Measurements from ENCODE around the gene MBTPS1. TPM values are rescaled to one million over a fixed set of nuclear protein-coding genes. Genes with fewer than 3 reads are reported as not detected.

MBTPS1 gene
- total RNA-seq, 3 donors from 2014 or later (not counting 1 experiment from before 2014, with no cell fraction given) = 85.2 to 124 (median 113) TPM

DNA sequence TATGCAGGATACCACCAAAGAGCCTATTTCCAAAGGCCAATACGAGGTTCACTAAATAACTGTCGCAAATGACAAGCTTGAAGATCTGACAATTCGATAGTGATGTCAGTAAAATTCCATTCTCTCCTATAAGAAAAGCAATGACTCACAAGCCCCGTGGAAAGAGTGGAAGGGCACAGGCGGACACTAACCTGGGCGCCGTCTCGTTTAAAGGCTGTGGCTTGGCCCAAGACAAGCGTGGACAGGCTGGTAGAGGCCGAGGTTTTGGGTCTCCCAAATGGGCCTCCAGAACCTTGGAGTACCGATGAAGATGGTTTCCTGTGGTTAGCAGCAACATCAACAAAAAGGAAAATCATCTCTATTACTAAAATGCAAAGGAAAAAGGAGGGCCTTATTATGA is 57.6 kb downstream of the MBTPS1 start:
- no peaks in the 10 kb centered on the region for H3K27me3 ChIP-seq (ENCODE audit: control insufficient read depth, insufficient read depth, low read length)
- H3K4me1 Mint-ChIP-seq = no peaks in the 10 kb centered on the region
- H3K36me3 Mint-ChIP-seq = peaks cover 24% of the 10 kb centered on the region

GRCh38 chr16:84058664-84059063 is 58.1 kb downstream of the MBTPS1 start:
- Mint-ChIP-seq H3K4me3 (no peak overlapping the region), H3K9me3 (no peaks in the 10 kb centered on the region), H3K27ac (no peak overlapping the region), H3K27me3 (ENCODE audit: low read depth in 2 of 2) (no peaks in the 10 kb centered on the region), H3K4me1 (no peaks in the 10 kb centered on the region), H3K36me3 (peaks cover 29% of the 10 kb centered on the region)
- peaks cover 90% of the 10 kb centered on the region for H3K36me3 ChIP-seq (ENCODE audit: control insufficient read depth, insufficient read depth, low read length)
- DNase-seq (no peak), ATAC-seq (no peak)
- 91% methylated on average over 11 of the region's 11 CpGs for WGBS (ENCODE audit: insufficient coverage)
- H3K4me1 ChIP-seq (ENCODE audit: control insufficient read depth, insufficient read depth, low read length) = no peaks in the 10 kb centered on the region
- H3K27me3 ChIP-seq (ENCODE audit: control insufficient read depth, insufficient read depth, low read length) = no peaks in the 10 kb centered on the region
- no peak overlapping the region for H3K4me3 ChIP-seq (ENCODE audit: low read length)
- no peak overlapping the region for H3K27ac ChIP-seq (ENCODE audit: low read length)
- TF ChIP-seq CTCF (IDR thresholded peaks at IDR 0.05) = no peak
- intact Hi-C loops (cut with micrococcal nuclease) = no loop called here
- no peaks in the 10 kb centered on the region for H3K9me3 ChIP-seq (ENCODE audit: control insufficient read depth, insufficient read depth, low read length)

More for the DNA sequence above, 57.6 kb downstream of the MBTPS1 start:
- TF ChIP-seq CTCF (IDR thresholded peaks at IDR 0.05) = no peak
- WGBS (ENCODE audit: insufficient coverage) = 94% methylated on average over 11 of the region's 11 CpGs
- Histone ChIP-seq H3K9me3 (ENCODE audit: control insufficient read depth, insufficient read depth, low read length) (no peaks in the 10 kb centered on the region), H3K27ac (ENCODE audit: low read length) (no peak overlapping the region), H3K36me3 (ENCODE audit: control insufficient read depth, insufficient read depth, low read length) (peaks cover 89% of the 10 kb centered on the region), H3K4me3 (ENCODE audit: low read length) (no peak overlapping the region), H3K4me1 (ENCODE audit: control insufficient read depth, insufficient read depth, low read length) (no peaks in the 10 kb centered on the region)
- Mint-ChIP-seq H3K27ac (no peak overlapping the region), H3K27me3 (ENCODE audit: low read depth in 2 of 2) (no peaks in the 10 kb centered on the region), H3K4me3 (no peak overlapping the region), H3K9me3 (no peaks in the 10 kb centered on the region)
- DNase-seq (no peak), ATAC-seq (no peak)
- intact Hi-C loops (cut with micrococcal nuclease) = no loop called here

DNA sequence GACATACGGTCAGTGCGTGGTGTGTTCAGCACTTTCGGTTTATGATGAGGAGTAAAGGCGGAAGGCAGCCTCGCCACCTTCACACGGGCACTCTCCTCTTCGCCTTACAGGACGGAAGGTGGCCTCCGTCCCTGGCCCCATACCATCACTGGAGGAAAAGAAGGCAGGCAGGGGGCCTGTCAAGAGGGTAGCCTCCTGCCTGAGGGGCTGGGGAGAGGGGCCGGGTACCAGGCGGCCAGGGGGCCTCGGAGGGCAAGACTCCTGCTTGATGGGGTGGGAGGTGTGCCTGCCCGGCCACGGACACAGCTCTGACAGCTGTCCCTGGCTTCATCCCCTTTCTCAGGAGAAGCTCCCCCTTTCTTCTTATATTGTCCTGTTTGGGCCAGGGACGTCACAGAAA is 58.5 kb downstream of the MBTPS1 start:
- ATAC-seq = no peak
- H3K4me3 ChIP-seq (ENCODE audit: low read length) = no peak overlapping the region
- H3K27ac Mint-ChIP-seq = no peak overlapping the region
- no peaks in the 10 kb centered on the region for H3K9me3 ChIP-seq (ENCODE audit: control insufficient read depth, insufficient read depth, low read length)
- no peak for TF ChIP-seq CTCF (IDR thresholded peaks at IDR 0.05)
- H3K4me3 Mint-ChIP-seq = no peak overlapping the region
- no peaks in the 10 kb centered on the region for H3K9me3 Mint-ChIP-seq
- H3K4me1 ChIP-seq (ENCODE audit: control insufficient read depth, insufficient read depth, low read length) = no peaks in the 10 kb centered on the region
- H3K36me3 ChIP-seq (ENCODE audit: control insufficient read depth, insufficient read depth, low read length) = peaks cover 90% of the 10 kb centered on the region
- no peak for DNase-seq
- H3K27me3 Mint-ChIP-seq (ENCODE audit: low read depth in 2 of 2) = no peaks in the 10 kb centered on the region
- no peaks in the 10 kb centered on the region for H3K27me3 ChIP-seq (ENCODE audit: control insufficient read depth, insufficient read depth, low read length)
- no peaks in the 10 kb centered on the region for H3K4me1 Mint-ChIP-seq
- WGBS (ENCODE audit: insufficient coverage) = 95% methylated on average over 15 of the region's 15 CpGs
- intact Hi-C loops (cut with micrococcal nuclease) = no loop called here
- peaks cover 30% of the 10 kb centered on the region for H3K36me3 Mint-ChIP-seq
- no peak overlapping the region for H3K27ac ChIP-seq (ENCODE audit: low read length)

DNA sequence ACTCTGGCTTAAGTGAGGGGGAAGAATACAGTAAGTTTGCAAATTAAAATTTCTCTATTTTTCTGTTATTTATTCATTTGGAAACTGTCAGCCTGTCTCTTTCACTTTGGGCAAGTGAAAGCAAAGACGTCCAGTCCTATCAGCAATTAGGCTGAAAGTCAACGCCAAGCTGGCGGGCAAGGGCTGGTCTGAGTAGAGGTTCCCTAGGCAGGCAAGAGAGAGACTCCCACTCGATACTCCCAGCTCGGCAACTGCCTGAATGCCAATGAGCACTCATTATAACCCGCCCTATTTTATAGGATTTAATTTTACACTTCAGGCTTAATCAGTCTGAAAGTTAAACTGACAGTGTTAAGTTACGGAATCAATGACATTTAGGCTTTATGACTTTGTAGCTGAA is 59.8 kb downstream of the MBTPS1 start:
- Mint-ChIP-seq H3K4me3 (no peak overlapping the region), H3K36me3 (peaks cover 37% of the 10 kb centered on the region), H3K9me3 (no peaks in the 10 kb centered on the region), H3K4me1 (no peaks in the 10 kb centered on the region), H3K27ac (no peak overlapping the region), H3K27me3 (ENCODE audit: low read depth in 2 of 2) (no peaks in the 10 kb centered on the region)
- ATAC-seq (no peak), DNase-seq (no peak)
- intact Hi-C loops (cut with micrococcal nuclease) = no loop called here
- no peak overlapping the region for H3K4me3 ChIP-seq (ENCODE audit: low read length)
- WGBS (ENCODE audit: insufficient coverage) = 98% methylated on average over 6 of the region's 7 CpGs
- no peak for TF ChIP-seq CTCF (IDR thresholded peaks at IDR 0.05)
- no peaks in the 10 kb centered on the region for H3K4me1 ChIP-seq (ENCODE audit: control insufficient read depth, insufficient read depth, low read length)
- H3K27me3 ChIP-seq (ENCODE audit: control insufficient read depth, insufficient read depth, low read length) = no peaks in the 10 kb centered on the region
- no peak overlapping the region for H3K27ac ChIP-seq (ENCODE audit: low read length)
- H3K36me3 ChIP-seq (ENCODE audit: control insufficient read depth, insufficient read depth, low read length) = peaks cover 89% of the 10 kb centered on the region
- no peaks in the 10 kb centered on the region for H3K9me3 ChIP-seq (ENCODE audit: control insufficient read depth, insufficient read depth, low read length)

Measured in natural killer cell (primary cell).